Measurements from ENCODE around the gene ZBP1.

Gene ZBP1

GRCh38 chr20:57658833-57659516, 38.7 kb upstream of the ZBP1 start:
- no peak for DNase-seq (ENCODE audit: low read depth in 3 of 3)

- no peak for DNase-seq (ENCODE audit: low read depth in 3 of 3)
These were observed 38.2 kb upstream of the ZBP1 start for GRCh38 chr20:57658447-57658832.

GRCh38 chr20:57657535-57658446, 37.6 kb upstream of the ZBP1 start:
- DNase-seq (ENCODE audit: low read depth in 3 of 3), result peak in 1 of 3 experiments; percentile 34

- DNase-seq (ENCODE audit: low read depth in 3 of 3), result no peak
These were observed 36.8 kb upstream of the ZBP1 start for GRCh38 chr20:57656821-57657534.

GRCh38 chr20:57656252-57656820, 36.1 kb upstream of the ZBP1 start:
- DNase-seq (ENCODE audit: low read depth in 3 of 3), result no peak

GRCh38 chr20:57655809-57656155, 35.6 kb upstream of the ZBP1 start:
- DNase-seq (ENCODE audit: low read depth in 3 of 3), result no peak

GRCh38 chr20:57654998-57655808, 35.0 kb upstream of the ZBP1 start:
- DNase-seq (ENCODE audit: low read depth in 3 of 3), result no peak

GRCh38 chr20:57654363-57654997, 34.3 kb upstream of the ZBP1 start:
- peak; percentile 27 to 53 (median 35) for DNase-seq (ENCODE audit: low read depth in 3 of 3)

- no peak for DNase-seq (ENCODE audit: low read depth in 3 of 3)
These were observed 33.7 kb upstream of the ZBP1 start for GRCh38 chr20:57653910-57654309.

- DNase-seq (ENCODE audit: low read depth in 3 of 3), result no peak
These were observed 33.3 kb upstream of the ZBP1 start for GRCh38 chr20:57653546-57653900.

- DNase-seq (ENCODE audit: low read depth in 3 of 3), result no peak
These were observed 32.6 kb upstream of the ZBP1 start for GRCh38 chr20:57652606-57653545.

- DNase-seq (ENCODE audit: low read depth in 3 of 3), result no peak
These were observed 31.8 kb upstream of the ZBP1 start for GRCh38 chr20:57651881-57652605.

GRCh38 chr20:57650756-57651483, 30.7 kb upstream of the ZBP1 start:
- DNase-seq (ENCODE audit: low read depth in 3 of 3), result no peak

- no peak for DNase-seq (ENCODE audit: low read depth in 3 of 3)
These were observed 30.0 kb upstream of the ZBP1 start for GRCh38 chr20:57650266-57650665.

GRCh38 chr20:57649617-57650015, 29.4 kb upstream of the ZBP1 start:
- DNase-seq (ENCODE audit: low read depth in 3 of 3), result no peak

GRCh38 chr20:57648878-57649616, 28.8 kb upstream of the ZBP1 start:
- DNase-seq (ENCODE audit: low read depth in 3 of 3), result no peak

GRCh38 chr20:57647933-57648785, 27.9 kb upstream of the ZBP1 start:
- DNase-seq (ENCODE audit: low read depth in 3 of 3), result no peak

Measured in stimulated activated CD4-positive, alpha-beta T cell treated with anti-CD3 and anti-CD28 coated beads, TNF-alpha, amount 100 ng/mL, for 24 hours (primary cell).